ENCODE measurements around the gene SUPT16H. TPM values are rescaled to one million over a fixed set of nuclear protein-coding genes. Genes with fewer than 3 reads are reported as not detected.
"Not testable (repeated sequence)": the region's sequence is repeated elsewhere in the genome, so short reads cannot be mapped to it uniquely, and the experiment has no call there.

The SUPT16H gene
- total RNA-seq, 1 donor from 2014 or later: 27.5 TPM

- Histone ChIP-seq H3K36me3 (peaks cover 17% of the 10 kb centered on the region), H3K27ac (replicated peaks) (peak overlapping the region; percentile 98), H3K4me3 (peak overlapping the region; percentile 92), H3K9me3 (replicated peaks) (no peaks in the 10 kb centered on the region), H3K27me3 (ENCODE audit: low read depth) (no peaks in the 10 kb centered on the region), H3K4me1 (peaks cover 52% of the 10 kb centered on the region)
- no peak for DNase-seq
- intact Hi-C loops (cut with micrococcal nuclease): no loop called here
- TF ChIP-seq CTCF (IDR thresholded peaks at IDR 0.05; ENCODE audit: borderline replicate concordance): no peak
Measured at GRCh38 chr14:21382886-21383847, 652 bp downstream of the SUPT16H start.

GRCh38 chr14:21382095-21382494, 1.7 kb downstream of the SUPT16H start:
- no peak for DNase-seq
- Histone ChIP-seq H3K4me1 (peaks cover 52% of the 10 kb centered on the region), H3K27ac (replicated peaks) (no peak overlapping the region), H3K9me3 (replicated peaks) (no peaks in the 10 kb centered on the region), H3K4me3 (peak overlapping the region; percentile 92), H3K27me3 (ENCODE audit: low read depth) (no peaks in the 10 kb centered on the region), H3K36me3 (peaks cover 18% of the 10 kb centered on the region)
- no peak for TF ChIP-seq CTCF (IDR thresholded peaks at IDR 0.05; ENCODE audit: borderline replicate concordance)
- intact Hi-C loops (cut with micrococcal nuclease): no loop called here

GRCh38 chr14:21379338-21379737, 4.5 kb downstream of the SUPT16H start:
- intact Hi-C loops (cut with micrococcal nuclease): no loop called here

GRCh38 chr14:21373980-21374379, 9.8 kb downstream of the SUPT16H start:
- no peak for DNase-seq
- peaks cover 1% of the 10 kb centered on the region for H3K4me1 ChIP-seq
- H3K4me3 ChIP-seq: no peak overlapping the region
- no peak overlapping the region for H3K27ac ChIP-seq (replicated peaks)
- intact Hi-C loops (cut with micrococcal nuclease): no loop called here
- H3K27me3 ChIP-seq (ENCODE audit: low read depth): no peaks in the 10 kb centered on the region
- peaks cover 52% of the 10 kb centered on the region for H3K36me3 ChIP-seq
- no peaks in the 10 kb centered on the region for H3K9me3 ChIP-seq (replicated peaks)
- TF ChIP-seq CTCF (IDR thresholded peaks at IDR 0.05; ENCODE audit: borderline replicate concordance): no peak

More at GRCh38 chr14:21379338-21379737, 4.5 kb downstream of the SUPT16H start:
- H3K36me3 ChIP-seq: peaks cover 11% of the 10 kb centered on the region
- no peak for TF ChIP-seq CTCF (IDR thresholded peaks at IDR 0.05; ENCODE audit: borderline replicate concordance)
- DNase-seq: no peak
- H3K4me1 ChIP-seq: peaks cover 47% of the 10 kb centered on the region
- H3K9me3 ChIP-seq (replicated peaks): no peaks in the 10 kb centered on the region
- no peak overlapping the region for H3K27ac ChIP-seq (replicated peaks)
- H3K4me3 ChIP-seq: no peak overlapping the region
- no peaks in the 10 kb centered on the region for H3K27me3 ChIP-seq (ENCODE audit: low read depth)

- DNase-seq; H3K4me3 ChIP-seq; H3K27ac ChIP-seq (replicated peaks); H3K4me1 ChIP-seq; H3K9me3 ChIP-seq (replicated peaks); H3K27me3 ChIP-seq (ENCODE audit: low read depth); intact Hi-C loops (cut with micrococcal nuclease): not testable (repeated sequence)
- peaks cover 61% of the 10 kb centered on the region for H3K36me3 ChIP-seq
Measured at GRCh38 chr14:21372814-21373213, 11.0 kb downstream of the SUPT16H start.

All from left ventricle myocardium inferior (tissue), 1 donor.